Measurements from ENCODE around the gene DCAF10.
A peak's percentile ranks its signal among the peaks of the same experiment; 100 is the strongest.
"Not testable (repeated sequence)": the region's sequence is repeated elsewhere in the genome, so short reads cannot be mapped to it uniquely, and the experiment has no call there.

DCAF10 gene

GRCh38 chr9:37801287-37801850 lies 772 bp downstream of the DCAF10 start:
- H3K36me3 ChIP-seq (ENCODE audit: control insufficient read depth, insufficient read depth, low read length), result no peaks in the 10 kb centered on the region
- H3K9me3 ChIP-seq (ENCODE audit: control insufficient read depth, insufficient read depth, low read length), result no peaks in the 10 kb centered on the region
- H3K27me3 ChIP-seq (ENCODE audit: control insufficient read depth, insufficient read depth, low read length), result peaks cover 3% of the 10 kb centered on the region
- peak overlapping the region; percentile 74 for H3K9ac ChIP-seq (ENCODE audit: low read depth, low read length)
- H3K4me1 ChIP-seq (ENCODE audit: control insufficient read depth, insufficient read depth, low read length), result peaks cover 12% of the 10 kb centered on the region
- peak overlapping the region; percentile 92 for H3K4me3 ChIP-seq (ENCODE audit: low read depth, low read length)

GRCh38 chr9:37801959-37802711 lies 1.5 kb downstream of the DCAF10 start:
- peaks cover 12% of the 10 kb centered on the region for H3K4me1 ChIP-seq (ENCODE audit: control insufficient read depth, insufficient read depth, low read length)
- peaks cover 3% of the 10 kb centered on the region for H3K27me3 ChIP-seq (ENCODE audit: control insufficient read depth, insufficient read depth, low read length)
- peak overlapping the region; percentile 92 for H3K4me3 ChIP-seq (ENCODE audit: low read depth, low read length)
- H3K9me3 ChIP-seq (ENCODE audit: control insufficient read depth, insufficient read depth, low read length), result no peaks in the 10 kb centered on the region
- H3K9ac ChIP-seq (ENCODE audit: low read depth, low read length), result no peak overlapping the region
- H3K36me3 ChIP-seq (ENCODE audit: control insufficient read depth, insufficient read depth, low read length), result no peaks in the 10 kb centered on the region

GRCh38 chr9:37806271-37806670 lies 5.7 kb downstream of the DCAF10 start:
- H3K9me3 ChIP-seq (ENCODE audit: control insufficient read depth, insufficient read depth, low read length), result no peaks in the 10 kb centered on the region
- H3K4me1 ChIP-seq (ENCODE audit: control insufficient read depth, insufficient read depth, low read length), result peaks cover 7% of the 10 kb centered on the region
- no peaks in the 10 kb centered on the region for H3K27me3 ChIP-seq (ENCODE audit: control insufficient read depth, insufficient read depth, low read length)
- H3K36me3 ChIP-seq (ENCODE audit: control insufficient read depth, insufficient read depth, low read length), result no peaks in the 10 kb centered on the region
- H3K9ac ChIP-seq (ENCODE audit: low read depth, low read length), result no peak overlapping the region
- H3K4me3 ChIP-seq (ENCODE audit: low read depth, low read length), result no peak overlapping the region

GRCh38 chr9:37809676-37810075 lies 9.1 kb downstream of the DCAF10 start:
- H3K9ac ChIP-seq (ENCODE audit: low read depth, low read length); H3K9me3 ChIP-seq (ENCODE audit: control insufficient read depth, insufficient read depth, low read length); H3K36me3 ChIP-seq (ENCODE audit: control insufficient read depth, insufficient read depth, low read length); H3K27me3 ChIP-seq (ENCODE audit: control insufficient read depth, insufficient read depth, low read length); H3K4me3 ChIP-seq (ENCODE audit: low read depth, low read length); H3K4me1 ChIP-seq (ENCODE audit: control insufficient read depth, insufficient read depth, low read length): not testable (repeated sequence)

- Histone ChIP-seq H3K27me3 (ENCODE audit: control insufficient read depth, insufficient read depth, low read length) (no peaks in the 10 kb centered on the region), H3K4me1 (ENCODE audit: control insufficient read depth, insufficient read depth, low read length) (no peaks in the 10 kb centered on the region)
These were observed 11.4 kb downstream of the DCAF10 start for GRCh38 chr9:37811906-37812476.

GRCh38 chr9:37812773-37813379 lies 12.3 kb downstream of the DCAF10 start:
- H3K27me3 ChIP-seq (ENCODE audit: control insufficient read depth, insufficient read depth, low read length), result no peaks in the 10 kb centered on the region

More at GRCh38 chr9:37811906-37812476, 11.4 kb downstream of the DCAF10 start:
- H3K9ac ChIP-seq (ENCODE audit: low read depth, low read length), result no peak overlapping the region
- no peaks in the 10 kb centered on the region for H3K9me3 ChIP-seq (ENCODE audit: control insufficient read depth, insufficient read depth, low read length)
- H3K4me3 ChIP-seq (ENCODE audit: low read depth, low read length), result no peak overlapping the region
- no peaks in the 10 kb centered on the region for H3K36me3 ChIP-seq (ENCODE audit: control insufficient read depth, insufficient read depth, low read length)

GRCh38 chr9:37818849-37819248 lies 18.3 kb downstream of the DCAF10 start:
- no peaks in the 10 kb centered on the region for H3K9me3 ChIP-seq (ENCODE audit: control insufficient read depth, insufficient read depth, low read length)
- no peaks in the 10 kb centered on the region for H3K4me1 ChIP-seq (ENCODE audit: control insufficient read depth, insufficient read depth, low read length)
- no peak overlapping the region for H3K9ac ChIP-seq (ENCODE audit: low read depth, low read length)
- no peaks in the 10 kb centered on the region for H3K27me3 ChIP-seq (ENCODE audit: control insufficient read depth, insufficient read depth, low read length)
- H3K4me3 ChIP-seq (ENCODE audit: low read depth, low read length), result no peak overlapping the region
- H3K36me3 ChIP-seq (ENCODE audit: control insufficient read depth, insufficient read depth, low read length), result no peaks in the 10 kb centered on the region

More at GRCh38 chr9:37812773-37813379, 12.3 kb downstream of the DCAF10 start:
- H3K4me1 ChIP-seq (ENCODE audit: control insufficient read depth, insufficient read depth, low read length), result no peaks in the 10 kb centered on the region
- H3K36me3 ChIP-seq (ENCODE audit: control insufficient read depth, insufficient read depth, low read length), result no peaks in the 10 kb centered on the region
- no peak overlapping the region for H3K9ac ChIP-seq (ENCODE audit: low read depth, low read length)
- H3K9me3 ChIP-seq (ENCODE audit: control insufficient read depth, insufficient read depth, low read length), result no peaks in the 10 kb centered on the region
- no peak overlapping the region for H3K4me3 ChIP-seq (ENCODE audit: low read depth, low read length)

- H3K36me3 ChIP-seq (ENCODE audit: control insufficient read depth, insufficient read depth, low read length), result no peaks in the 10 kb centered on the region
These were observed 19.5 kb downstream of the DCAF10 start for GRCh38 chr9:37820142-37820541.

GRCh38 chr9:37825174-37825573 lies 24.6 kb downstream of the DCAF10 start:
- not testable (repeated sequence) for H3K9ac ChIP-seq (ENCODE audit: low read depth, low read length); H3K36me3 ChIP-seq (ENCODE audit: control insufficient read depth, insufficient read depth, low read length); H3K27me3 ChIP-seq (ENCODE audit: control insufficient read depth, insufficient read depth, low read length); H3K4me3 ChIP-seq (ENCODE audit: low read depth, low read length); H3K4me1 ChIP-seq (ENCODE audit: control insufficient read depth, insufficient read depth, low read length); H3K9me3 ChIP-seq (ENCODE audit: control insufficient read depth, insufficient read depth, low read length)

More at GRCh38 chr9:37820142-37820541, 19.5 kb downstream of the DCAF10 start:
- H3K4me1 ChIP-seq (ENCODE audit: control insufficient read depth, insufficient read depth, low read length), result no peaks in the 10 kb centered on the region
- H3K9ac ChIP-seq (ENCODE audit: low read depth, low read length), result no peak overlapping the region
- no peaks in the 10 kb centered on the region for H3K27me3 ChIP-seq (ENCODE audit: control insufficient read depth, insufficient read depth, low read length)
- H3K4me3 ChIP-seq (ENCODE audit: low read depth, low read length), result no peak overlapping the region
- H3K9me3 ChIP-seq (ENCODE audit: control insufficient read depth, insufficient read depth, low read length), result no peaks in the 10 kb centered on the region

- H3K4me1 ChIP-seq (ENCODE audit: control insufficient read depth, insufficient read depth, low read length), result no peaks in the 10 kb centered on the region
- no peak overlapping the region for H3K9ac ChIP-seq (ENCODE audit: low read depth, low read length)
- no peaks in the 10 kb centered on the region for H3K36me3 ChIP-seq (ENCODE audit: control insufficient read depth, insufficient read depth, low read length)
- H3K27me3 ChIP-seq (ENCODE audit: control insufficient read depth, insufficient read depth, low read length), result no peaks in the 10 kb centered on the region
- H3K9me3 ChIP-seq (ENCODE audit: control insufficient read depth, insufficient read depth, low read length), result no peaks in the 10 kb centered on the region
- H3K4me3 ChIP-seq (ENCODE audit: low read depth, low read length), result no peak overlapping the region
These were observed 27.0 kb downstream of the DCAF10 start for GRCh38 chr9:37827483-37828165.

- no peak overlapping the region for H3K9ac ChIP-seq (ENCODE audit: low read depth, low read length)
- no peaks in the 10 kb centered on the region for H3K36me3 ChIP-seq (ENCODE audit: control insufficient read depth, insufficient read depth, low read length)
- no peak overlapping the region for H3K4me3 ChIP-seq (ENCODE audit: low read depth, low read length)
- H3K9me3 ChIP-seq (ENCODE audit: control insufficient read depth, insufficient read depth, low read length), result no peaks in the 10 kb centered on the region
- H3K27me3 ChIP-seq (ENCODE audit: control insufficient read depth, insufficient read depth, low read length), result no peaks in the 10 kb centered on the region
- H3K4me1 ChIP-seq (ENCODE audit: control insufficient read depth, insufficient read depth, low read length), result no peaks in the 10 kb centered on the region
These were observed 35.2 kb downstream of the DCAF10 start for GRCh38 chr9:37835821-37836220.

All from iPS-15b (cell line).